IPS DF 19.7 (cell line): ENCODE data around the gene DMRTC1.
"Not testable (repeated sequence)": the region's sequence is repeated elsewhere in the genome, so short reads cannot be mapped to it uniquely, and the experiment has no call there.

ENCODE experiments used
- DNase-seq: peaks from one replicate; pipeline ENCODE4 v3.0.0-alpha.2; 2013; ENCODE audit warnings: low read depth, low spot score

The DMRTC1 gene, protein sequence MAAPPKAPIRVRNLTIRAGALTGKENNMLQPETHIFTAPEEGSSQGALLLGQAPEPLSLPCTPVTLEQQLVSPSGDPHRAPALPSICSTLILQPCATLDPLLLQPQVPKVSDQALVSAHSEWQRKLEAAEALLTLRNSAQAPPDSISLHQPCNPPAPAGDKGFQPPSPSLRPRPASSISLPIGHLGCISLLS

DNA sequence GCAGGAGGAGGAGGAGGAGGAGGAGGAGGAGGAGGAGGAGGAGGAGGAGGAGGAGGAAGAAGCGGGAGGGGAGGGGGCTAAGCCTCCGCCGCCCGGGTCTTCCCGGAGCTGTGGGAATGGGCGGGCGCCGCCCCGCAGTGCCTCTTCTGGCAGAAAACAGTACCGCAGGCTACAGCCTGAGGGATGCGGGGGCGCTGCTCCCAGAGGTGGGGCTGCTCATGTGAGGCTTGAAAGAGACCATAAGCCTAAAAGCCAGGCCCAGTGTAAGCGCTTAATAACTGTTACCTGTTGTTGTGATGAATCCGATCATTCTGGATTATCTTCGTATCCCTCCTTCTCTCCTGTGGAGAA, at the start of gene DMRTC1:
Gene DMRTC1, minus strand, starts transcription at position 19 of the 351 bp plus-strand sequence. CDS start 68,143 bp downstream, outside the sequence.
- not testable (repeated sequence) for DNase-seq

DNA sequence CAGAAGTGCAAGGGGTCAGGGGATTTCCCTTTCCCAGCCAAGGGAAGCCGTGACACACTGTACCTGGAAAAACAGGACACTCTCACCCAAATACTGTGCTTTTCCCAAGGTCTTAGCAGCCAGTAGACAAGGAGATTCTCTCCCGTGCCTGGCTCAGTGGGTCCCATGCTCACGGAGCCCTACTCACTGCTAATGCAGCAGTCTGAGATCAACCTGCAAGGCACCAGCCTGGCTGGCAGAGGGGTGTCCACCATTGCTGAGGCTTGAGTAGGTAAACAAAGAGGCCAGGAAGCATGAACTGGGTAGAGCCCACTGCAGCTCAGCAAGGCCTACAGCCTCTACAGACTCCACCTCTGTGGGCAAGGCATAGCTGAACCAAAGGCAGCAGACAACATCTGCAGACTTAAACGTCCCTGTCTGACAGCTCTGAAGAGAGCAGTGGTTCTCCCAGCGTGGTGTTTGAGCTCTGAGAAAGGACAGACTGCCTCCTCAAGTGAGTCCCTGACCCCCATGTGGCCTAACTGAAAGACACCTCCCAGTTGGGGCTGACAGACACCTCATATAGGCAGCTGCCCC, 37.3 kb upstream of the DMRTC1 start:
- not testable (repeated sequence) for DNase-seq

DNA sequence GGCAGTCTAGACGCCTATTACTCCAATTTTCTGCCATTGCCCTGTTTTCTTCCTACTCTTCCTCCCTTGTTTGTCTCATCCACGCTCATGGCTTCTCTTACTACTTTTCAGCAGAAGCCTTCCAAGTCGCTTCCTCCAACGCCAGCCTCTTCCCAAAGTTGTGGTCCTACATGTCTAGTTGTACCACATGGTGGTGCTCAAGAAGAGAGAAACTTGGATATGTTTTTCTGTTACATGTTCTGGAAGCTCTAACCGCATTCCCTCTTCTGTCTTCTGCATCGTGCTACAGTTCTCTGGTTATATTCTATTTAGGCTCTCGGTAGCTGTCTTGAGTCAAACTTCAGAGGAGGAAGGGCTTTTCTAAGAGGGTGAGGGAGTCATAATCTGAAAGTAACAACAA, 31.2 kb upstream of the DMRTC1 start:
- DNase-seq = not testable (repeated sequence)

- not testable (repeated sequence) for DNase-seq
These were observed 28.2 kb upstream of the DMRTC1 start for GRCh38 chrX:72971859-72972258.

GRCh38 chrX:72959971-72960370, 16.3 kb upstream of the DMRTC1 start:
- not testable (repeated sequence) for DNase-seq

GRCh38 chrX:72943035-72943818, 410 bp downstream of the DMRTC1 start:
- DNase-seq = not testable (repeated sequence)

DNA sequence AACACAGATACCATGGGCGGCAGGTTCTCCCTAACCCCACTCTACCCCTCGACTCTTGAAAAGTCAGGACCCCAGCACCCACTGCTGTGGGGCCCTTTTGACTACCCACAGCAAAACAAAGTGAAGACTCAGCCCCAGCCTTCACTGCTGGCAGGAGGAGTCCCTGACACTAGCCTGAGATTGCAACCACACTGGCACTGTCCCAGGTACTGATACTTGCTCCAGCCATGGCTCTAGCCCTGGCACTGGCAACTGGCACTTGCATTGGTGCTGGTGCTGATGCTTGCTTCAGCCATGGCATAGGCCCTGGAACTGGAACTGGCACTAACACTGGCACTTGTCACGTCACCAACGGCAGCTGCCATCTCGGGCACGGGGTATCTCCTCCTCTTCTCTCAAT, 1.4 kb downstream of the DMRTC1 start:
- not testable (repeated sequence) for DNase-seq

DNA sequence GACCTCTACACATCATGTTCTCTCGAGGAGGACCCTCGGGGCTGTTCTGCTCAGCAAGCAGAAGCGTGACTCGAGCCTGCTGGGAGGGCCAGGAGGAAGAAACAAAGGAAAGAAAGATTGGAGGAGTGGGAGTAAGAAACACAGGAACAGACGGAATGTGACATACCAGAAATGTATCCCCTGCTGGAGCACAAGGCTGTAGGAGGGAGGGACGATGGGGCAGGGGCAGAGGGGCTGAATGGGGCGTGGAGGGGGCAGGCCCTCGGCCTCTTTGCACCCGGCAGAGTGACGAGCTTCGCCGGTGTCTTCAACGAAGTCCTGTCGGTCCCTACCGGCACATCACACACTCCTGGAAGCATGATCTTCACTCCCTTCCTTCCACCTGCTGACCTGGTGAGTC, 5.7 kb downstream of the DMRTC1 start, which contains the start of gene FAM236A:
Gene FAM236A, plus strand, starts transcription at position 301 of the 400 bp plus-strand sequence. Its CDS starts 57 bp downstream, at position 358.
- not testable (repeated sequence) for DNase-seq

DNA sequence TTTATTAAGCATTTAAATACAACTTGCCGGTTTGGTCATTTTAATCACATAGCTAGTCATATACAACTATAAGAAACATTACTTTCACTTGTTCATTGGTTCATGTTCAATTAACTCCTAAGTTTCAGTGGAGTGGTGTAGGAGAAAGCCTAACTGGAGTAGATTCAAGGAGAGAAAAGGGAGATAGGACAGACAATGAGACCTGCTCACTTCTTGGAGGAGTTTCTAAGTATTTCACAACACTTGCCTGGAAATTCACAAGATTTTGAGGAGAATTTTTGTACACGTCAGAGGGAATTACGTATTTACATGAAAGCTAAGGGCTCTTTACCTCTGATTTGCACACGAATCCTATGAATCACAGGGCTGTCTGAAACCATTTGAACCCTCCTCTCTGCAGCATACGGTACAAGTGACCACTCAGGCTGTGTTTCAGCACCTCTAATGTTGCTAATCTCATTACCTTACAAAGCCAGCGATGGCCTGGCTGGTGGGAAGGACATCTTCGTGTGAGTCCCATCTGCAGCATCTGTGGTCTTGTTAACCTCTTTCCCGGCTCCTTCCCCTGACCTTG, 6.7 kb downstream of the DMRTC1 start:
- not testable (repeated sequence) for DNase-seq

GRCh38 chrX:72936455-72936854, 7.2 kb downstream of the DMRTC1 start:
- not testable (repeated sequence) for DNase-seq

DNA sequence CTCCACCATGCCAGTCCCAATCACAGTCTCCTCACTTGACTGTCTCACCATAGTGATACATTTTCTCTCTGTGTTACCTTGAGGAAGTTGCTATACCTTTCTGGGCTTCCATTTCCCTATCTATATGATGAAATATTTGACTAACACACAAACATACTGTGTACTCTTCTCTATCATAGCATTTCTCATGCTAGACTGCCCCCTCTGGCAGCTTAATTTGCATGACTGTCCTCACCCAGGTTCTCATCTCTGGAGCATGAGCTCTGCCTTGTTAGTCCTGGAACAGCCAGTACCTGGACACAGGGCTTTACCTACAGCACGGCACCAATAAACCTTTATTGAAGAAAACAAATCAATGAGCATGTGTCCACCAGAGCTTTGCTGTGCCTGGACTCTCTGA, 11.4 kb downstream of the DMRTC1 start:
- not testable (repeated sequence) for DNase-seq

GRCh38 chrX:72916096-72916495, 27.5 kb downstream of the DMRTC1 start:
- not testable (repeated sequence) for DNase-seq

DNA sequence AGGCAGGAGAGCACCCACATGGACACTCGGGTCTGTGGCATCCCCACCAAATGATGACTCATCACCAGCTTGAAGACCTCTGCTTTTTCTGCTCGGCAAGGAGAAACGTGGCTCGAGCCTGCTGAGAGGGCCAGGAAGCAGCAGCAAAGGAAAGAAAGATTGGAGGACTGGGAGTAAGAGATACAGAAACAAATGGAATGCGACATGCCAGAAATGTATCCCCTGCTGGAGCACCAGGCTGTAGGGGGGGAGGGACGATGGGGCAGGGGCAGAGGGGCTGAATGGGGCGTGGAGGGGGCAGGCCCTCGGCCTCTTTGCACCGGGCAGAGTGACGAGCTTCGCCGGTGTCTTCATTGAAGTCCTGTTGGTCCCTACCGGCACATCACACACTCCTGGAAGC, 31.3 kb downstream of the DMRTC1 start, which contains the start of gene FAM236C:
Gene FAM236C, plus strand, starts transcription at position 301 of the 400 bp plus-strand sequence. CDS start 100 bp downstream, outside the sequence.
- not testable (repeated sequence) for DNase-seq

GRCh38 chrX:72889740-72890139, 53.9 kb downstream of the DMRTC1 start:
- DNase-seq = not testable (repeated sequence)

DNA sequence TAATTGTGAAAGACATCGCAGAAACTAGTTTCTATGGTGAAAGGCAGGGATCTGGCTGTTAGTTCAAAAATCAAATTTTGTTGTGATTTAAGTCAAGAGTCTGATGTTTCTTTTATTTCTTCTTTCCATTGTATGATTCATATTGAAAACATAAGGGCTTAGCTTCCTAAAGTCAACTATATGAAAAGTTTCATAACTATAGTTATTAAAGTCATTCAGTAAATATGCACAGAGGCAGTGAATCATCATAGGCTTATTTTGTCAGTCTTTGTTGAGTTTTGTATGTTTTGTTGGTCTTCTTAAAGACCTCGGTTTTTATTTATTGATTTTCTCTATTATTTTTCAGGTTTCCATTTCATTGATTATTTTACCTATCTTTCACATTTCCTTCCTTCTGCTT, 60.7 kb downstream of the DMRTC1 start:
- DNase-seq = not testable (repeated sequence)

- DNase-seq = not testable (repeated sequence)
These were observed 106.1 kb downstream of the DMRTC1 start for GRCh38 chrX:72837532-72837931.

DNA sequence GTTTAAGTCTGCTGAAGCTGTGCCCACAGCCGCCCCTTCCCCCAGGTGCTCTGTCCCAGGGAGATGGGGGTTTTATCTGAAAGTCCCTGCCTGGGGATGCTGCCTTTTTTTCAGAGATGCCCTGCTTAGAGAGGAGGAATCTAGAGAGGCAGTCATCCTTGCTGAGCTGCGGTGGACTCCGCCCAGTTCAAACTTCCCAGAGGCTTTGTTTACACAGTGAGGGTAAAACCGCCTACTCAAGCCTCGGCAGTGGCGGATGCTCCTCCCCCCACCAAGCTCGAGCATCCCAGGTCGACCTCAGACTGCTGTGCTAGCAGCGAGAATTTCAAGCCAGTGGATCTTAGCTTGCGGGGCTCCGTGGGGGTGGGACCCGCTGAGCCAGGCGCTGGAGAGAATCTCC, 112.9 kb downstream of the DMRTC1 start:
- not testable (repeated sequence) for DNase-seq
